AG04450 (cell line): ENCODE data around the gene KCTD15. TPM values are rescaled to one million over a fixed set of nuclear protein-coding genes. Genes with fewer than 3 reads are reported as not detected.

Source experiments
- CTCF ChIA-PET: fragments of 300-600, 350-600 bp; formaldehyde crosslinking; extraction: SDS; loops from one replicate; lab custom pipeline; 2022; ENCODE audit warnings: antibody characterized with exemption, inconsistent platforms; lab: Charles Lee
- POLR2A ChIA-PET: fragments of 350-600 bp; formaldehyde crosslinking; extraction: SDS; loops from one replicate; lab custom pipeline; 2021; ENCODE audit warnings: antibody characterized with exemption, inconsistent platforms; lab: Yijun Ruan, JAX
- DNase-seq: peaks from one replicate; pipeline ENCODE4 v3.0.0-alpha.2; 2011; ENCODE audit warnings: low read depth, low spot score
- H3K27ac ChIP-seq: one replicate; pipeline ENCODE4 v1.5.1; 2012; ENCODE audit warnings: low read depth, low read length, control low read depth
- H3K27me3 ChIP-seq: one replicate; pipeline ENCODE4 v1.6.0; 2012; ENCODE audit warnings: low read length; ENCODE audit not compliant: control insufficient read depth, insufficient read depth
- H3K4me3 ChIP-seq: 2 replicates; pipeline ENCODE4 v1.5.1; 2011; ENCODE audit warnings: mild to moderate bottlenecking, low read depth, low read length, control low read depth
- H3K9me3 ChIP-seq: 2 replicates; pipeline ENCODE4 v1.5.1; 2012; ENCODE audit warnings: low read length; ENCODE audit not compliant: control insufficient read depth, insufficient read depth
- polyA plus RNA-seq: library from polyadenylated mRNA; depleted of rRNA; stranded (reverse); fragments of >200 nt; gene quantifications from 2 replicates; pipeline ENCODE4 v1.2.3, GENCODE V29; 2011
- TF ChIP-seq, protein P1 (sequence below): IDR thresholded peaks from 2 replicates; pipeline ENCODE4 v1.5.1; 2011; ENCODE audit warnings: low read depth, low read length, control low read depth, inconsistent platforms

KCTD15 gene
- polyA plus RNA-seq, 1 experiment, result 15.6 TPM

DNA sequence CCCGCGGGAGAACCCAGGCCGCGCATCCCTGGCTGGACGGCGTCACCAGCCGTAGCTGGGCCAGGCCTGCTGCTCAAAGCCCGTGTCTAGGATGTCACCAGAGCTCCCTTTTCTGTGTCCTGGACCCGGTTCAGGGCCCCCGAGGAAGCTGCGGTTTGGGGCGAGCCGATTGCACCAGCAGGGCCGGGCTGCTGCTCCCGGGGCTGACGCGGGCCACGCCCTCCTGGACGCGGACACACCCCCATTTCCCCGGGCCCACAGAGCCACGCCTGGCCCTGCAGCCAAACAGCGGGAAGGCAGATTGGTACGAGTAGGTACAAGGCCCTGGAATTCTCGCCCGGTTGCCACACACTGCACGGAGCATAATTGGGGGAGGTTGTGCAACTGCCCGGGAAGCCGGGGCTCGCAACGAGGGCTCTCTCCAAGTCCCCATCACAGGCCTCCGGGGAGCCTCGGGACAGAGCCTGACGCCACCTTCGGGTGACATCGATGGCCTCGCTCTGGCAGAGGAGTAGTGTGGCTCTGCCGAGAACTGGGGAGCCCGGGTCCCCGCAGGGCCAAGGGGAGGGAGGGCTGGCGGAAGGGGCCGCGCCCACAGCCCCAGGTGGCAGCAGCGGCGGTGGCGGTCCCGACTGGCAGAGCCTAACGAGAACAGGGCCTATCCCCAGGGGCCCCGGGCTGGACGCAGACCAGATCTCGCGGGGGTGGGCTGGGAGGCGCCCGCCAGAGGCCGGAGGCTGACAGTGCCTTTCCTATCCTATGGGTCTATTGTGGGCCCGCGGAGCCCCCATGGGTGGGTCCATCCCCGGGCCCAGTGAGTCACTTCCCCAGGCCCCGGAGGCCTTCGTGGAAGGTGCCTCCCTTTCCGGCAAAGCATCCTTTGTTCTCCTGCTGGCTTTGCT, 23.5 kb downstream of the KCTD15 start:
- POLR2A ChIA-PET, result interaction anchor here (1.0 kb wide), 1 partner anchor 23 kb away, joined by 3 read pairs; no protein-coding TSS in a partner anchor
- no peaks in the 10 kb centered on the region for H3K9me3 ChIP-seq
- no peaks in the 10 kb centered on the region for H3K27me3 ChIP-seq
- peak overlapping the region; percentile 21 for H3K27ac ChIP-seq
- peak overlapping the region; percentile 34 for H3K4me3 ChIP-seq
- TF ChIP-seq, protein P1, sequence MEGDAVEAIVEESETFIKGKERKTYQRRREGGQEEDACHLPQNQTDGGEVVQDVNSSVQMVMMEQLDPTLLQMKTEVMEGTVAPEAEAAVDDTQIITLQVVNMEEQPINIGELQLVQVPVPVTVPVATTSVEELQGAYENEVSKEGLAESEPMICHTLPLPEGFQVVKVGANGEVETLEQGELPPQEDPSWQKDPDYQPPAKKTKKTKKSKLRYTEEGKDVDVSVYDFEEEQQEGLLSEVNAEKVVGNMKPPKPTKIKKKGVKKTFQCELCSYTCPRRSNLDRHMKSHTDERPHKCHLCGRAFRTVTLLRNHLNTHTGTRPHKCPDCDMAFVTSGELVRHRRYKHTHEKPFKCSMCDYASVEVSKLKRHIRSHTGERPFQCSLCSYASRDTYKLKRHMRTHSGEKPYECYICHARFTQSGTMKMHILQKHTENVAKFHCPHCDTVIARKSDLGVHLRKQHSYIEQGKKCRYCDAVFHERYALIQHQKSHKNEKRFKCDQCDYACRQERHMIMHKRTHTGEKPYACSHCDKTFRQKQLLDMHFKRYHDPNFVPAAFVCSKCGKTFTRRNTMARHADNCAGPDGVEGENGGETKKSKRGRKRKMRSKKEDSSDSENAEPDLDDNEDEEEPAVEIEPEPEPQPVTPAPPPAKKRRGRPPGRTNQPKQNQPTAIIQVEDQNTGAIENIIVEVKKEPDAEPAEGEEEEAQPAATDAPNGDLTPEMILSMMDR, result no peak
- CTCF ChIA-PET, result interaction anchor here (0.6 to 1.5 kb wide), 4 partner anchors 25 to 178 kb away, joined by 3 to 13 read pairs (median 6); no protein-coding TSS in a partner anchor
- no peak for DNase-seq

DNA sequence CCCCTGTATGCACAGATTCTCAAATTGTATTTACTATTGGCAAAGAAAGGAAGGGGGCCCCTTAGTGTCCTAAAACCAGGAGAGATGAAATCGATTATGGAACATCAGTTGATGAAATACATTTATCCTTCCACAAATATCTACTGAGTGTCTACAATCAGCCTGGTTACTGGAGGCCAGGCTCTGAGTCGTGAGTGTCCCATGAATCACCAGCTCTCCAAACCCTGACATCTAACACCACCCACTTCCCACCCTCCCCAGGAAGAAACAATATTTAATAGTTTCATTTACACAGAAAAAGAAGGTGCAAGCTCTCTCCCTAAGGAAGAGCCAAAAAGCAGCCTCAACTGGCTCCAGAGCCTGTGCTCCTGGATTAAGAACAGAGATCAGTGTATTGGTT, 25.2 kb downstream of the KCTD15 start:
- TF ChIP-seq, protein P1, result no peak
- Histone ChIP-seq H3K27me3 (no peaks in the 10 kb centered on the region), H3K4me3 (no peak overlapping the region), H3K27ac (no peak overlapping the region), H3K9me3 (no peaks in the 10 kb centered on the region)
- POLR2A ChIA-PET, result no interaction called here
- no peak for DNase-seq
- CTCF ChIA-PET, result interaction anchor here (3.0 kb wide), 1 partner anchor 44 kb away, joined by 10 read pairs; no protein-coding TSS in a partner anchor

DNA sequence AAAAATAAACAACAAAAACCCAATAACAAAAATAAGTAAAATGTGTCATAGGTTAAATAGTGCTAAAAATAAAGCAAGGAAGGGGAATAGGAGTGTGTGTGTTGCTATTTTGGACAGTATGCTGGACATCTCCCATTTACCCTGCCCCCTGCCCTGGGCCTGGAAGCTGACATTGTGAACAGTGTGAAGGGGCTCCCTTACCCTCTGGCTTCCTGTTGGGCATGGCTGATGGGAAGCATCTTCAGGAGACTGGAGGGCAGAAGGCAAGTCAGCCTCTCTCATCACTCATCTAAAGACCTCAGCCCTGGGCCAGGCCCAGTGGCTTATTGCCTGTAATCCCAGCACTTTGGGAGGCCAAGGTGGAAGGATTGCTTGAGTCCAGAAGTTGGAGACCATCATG, 26.7 kb downstream of the KCTD15 start:
- H3K4me3 ChIP-seq, result no peak overlapping the region
- ChIA-PET CTCF (interaction anchor here (3.0 kb wide), 1 partner anchor 45 kb away, joined by 10 read pairs; no protein-coding TSS in a partner anchor), POLR2A (no interaction called here)
- H3K27ac ChIP-seq, result no peak overlapping the region
- no peaks in the 10 kb centered on the region for H3K27me3 ChIP-seq
- DNase-seq, result no peak
- H3K9me3 ChIP-seq, result no peaks in the 10 kb centered on the region
- TF ChIP-seq, protein P1, result no peak

DNA sequence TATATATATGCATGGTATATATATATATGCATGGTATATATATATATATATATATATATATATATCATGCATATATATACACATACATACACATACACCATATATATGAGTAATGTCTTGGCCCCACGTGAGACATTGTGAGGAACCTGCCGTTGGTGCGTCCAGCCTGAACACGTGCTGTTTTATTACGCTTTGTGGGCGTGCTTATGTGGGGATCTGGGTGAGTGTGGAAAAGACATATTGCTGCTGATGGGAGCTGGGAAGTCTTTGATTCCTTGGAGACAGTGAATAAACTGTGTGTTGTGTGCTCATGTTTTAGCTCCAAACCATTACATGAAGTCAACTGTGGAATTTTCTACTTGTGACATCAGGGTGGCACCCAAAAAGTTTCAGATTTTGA, 28.9 kb downstream of the KCTD15 start:
- ChIA-PET CTCF (no interaction called here), POLR2A (no interaction called here)
- H3K27ac ChIP-seq, result no peak overlapping the region
- DNase-seq, result no peak
- H3K9me3 ChIP-seq, result no peaks in the 10 kb centered on the region
- H3K27me3 ChIP-seq, result peaks cover 2% of the 10 kb centered on the region
- no peak overlapping the region for H3K4me3 ChIP-seq
- TF ChIP-seq, protein P1, result no peak

DNA sequence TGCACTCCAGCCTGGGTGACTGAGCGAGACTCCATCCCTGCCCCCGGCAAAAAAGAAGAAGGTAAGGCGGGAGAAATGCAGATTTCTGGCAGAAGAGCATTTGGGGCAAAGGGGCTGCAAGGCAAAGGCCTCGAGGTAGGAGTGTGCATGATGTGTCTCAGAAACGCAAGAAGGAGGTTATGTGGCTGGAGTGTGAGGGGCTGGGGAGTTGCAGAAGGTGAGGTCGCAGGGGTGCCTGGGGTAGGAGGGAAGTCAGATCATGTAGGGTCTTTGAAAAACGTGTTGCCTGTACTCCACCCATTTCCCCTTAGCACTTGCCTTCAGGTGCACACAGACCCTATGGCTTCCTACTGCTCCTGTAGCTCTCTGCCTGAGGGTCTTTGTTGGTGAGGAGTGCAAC, 29.9 kb downstream of the KCTD15 start:
- no peak overlapping the region for H3K27ac ChIP-seq
- no peak overlapping the region for H3K4me3 ChIP-seq
- no peaks in the 10 kb centered on the region for H3K9me3 ChIP-seq
- TF ChIP-seq, protein P1, result no peak
- ChIA-PET POLR2A (no interaction called here), CTCF (no interaction called here)
- no peak for DNase-seq
- H3K27me3 ChIP-seq, result peaks cover 2% of the 10 kb centered on the region
